GM19395 (cell line): Measurements from ENCODE around the gene NSF.
"Not testable (repeated sequence)": the region's sequence is repeated elsewhere in the genome, so short reads cannot be mapped to it uniquely, and the experiment has no call there.

Experiments used
- ATAC-seq: cut with Tn5 transposase; IDR thresholded peaks from one replicate; pipeline ENCODE4 v1.9.1; 2021; ENCODE audit warnings: mild to moderate bottlenecking, moderate library complexity; ENCODE audit not compliant: unreplicated experiment

NSF gene

GRCh38 chr17:46590157-46591146 is at the start of gene NSF:
Gene NSF, plus strand, starts transcription at chr17:46590669. Its CDS starts 107 bp downstream, at chr17:46590776.
- ATAC-seq = peak; percentile 61

- ATAC-seq = not testable (repeated sequence)
Observed at GRCh38 chr17:46548607-46549006, 41.9 kb upstream of the NSF start.

DNA sequence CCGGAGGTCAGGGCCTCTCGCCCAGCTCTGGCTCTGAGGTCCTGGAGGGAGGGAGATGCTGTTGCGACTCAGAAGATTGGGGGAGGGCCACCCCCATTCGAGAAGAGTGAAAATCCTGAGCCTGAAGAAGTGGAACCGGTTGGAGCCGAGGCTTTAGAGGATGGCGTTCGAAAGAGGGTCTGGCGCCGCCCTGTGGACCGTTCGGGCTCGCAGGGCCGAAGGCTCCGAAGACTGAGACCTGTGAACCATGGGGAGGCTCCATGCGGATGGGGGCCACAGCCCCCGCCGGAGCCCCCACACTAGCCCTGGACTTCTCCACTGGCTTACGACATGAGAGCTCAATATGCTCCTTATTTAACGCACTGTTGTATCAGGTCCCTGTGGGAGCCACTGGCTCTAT is 31.3 kb upstream of the NSF start:
- ATAC-seq = not testable (repeated sequence)

DNA sequence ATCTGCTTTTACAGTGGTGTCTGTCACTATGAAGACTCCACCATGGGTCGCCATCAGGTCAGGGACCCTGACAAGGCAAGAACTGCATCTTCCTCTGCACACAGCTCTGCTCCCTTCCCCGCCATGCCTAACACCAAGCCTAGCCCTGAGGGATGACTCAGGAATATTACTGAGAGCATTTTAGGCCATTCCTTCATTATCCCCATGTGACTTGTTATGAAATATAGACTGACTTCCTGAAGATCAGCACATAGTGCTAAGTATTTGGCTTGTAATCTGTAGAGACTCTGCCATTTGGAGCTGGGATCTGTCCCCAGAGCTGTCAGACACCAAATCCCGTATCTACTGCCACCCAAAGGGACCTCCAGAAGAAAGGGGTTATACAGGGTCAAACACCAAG is 30.4 kb upstream of the NSF start:
- not testable (repeated sequence) for ATAC-seq

GRCh38 chr17:46566284-46566683 is 24.2 kb upstream of the NSF start:
- not testable (repeated sequence) for ATAC-seq

DNA sequence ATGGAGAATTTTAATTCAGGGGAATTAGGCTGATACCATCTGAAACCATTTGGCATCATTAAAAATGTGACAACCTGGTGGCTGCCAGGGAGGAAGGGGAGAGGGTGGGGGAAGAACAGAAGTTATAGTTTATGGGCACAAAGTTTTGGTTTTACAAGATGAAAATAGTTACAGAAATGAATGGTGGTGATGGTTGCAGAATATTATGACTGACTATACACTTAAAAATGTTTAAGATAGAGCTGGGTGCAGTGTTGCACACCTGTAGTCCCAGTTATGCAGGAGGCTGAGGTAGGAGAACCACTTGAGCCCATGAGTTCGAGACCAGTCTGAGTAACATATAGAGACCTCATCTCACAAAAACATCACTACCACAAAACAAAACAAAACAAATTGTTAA is 23.5 kb upstream of the NSF start:
- not testable (repeated sequence) for ATAC-seq

DNA sequence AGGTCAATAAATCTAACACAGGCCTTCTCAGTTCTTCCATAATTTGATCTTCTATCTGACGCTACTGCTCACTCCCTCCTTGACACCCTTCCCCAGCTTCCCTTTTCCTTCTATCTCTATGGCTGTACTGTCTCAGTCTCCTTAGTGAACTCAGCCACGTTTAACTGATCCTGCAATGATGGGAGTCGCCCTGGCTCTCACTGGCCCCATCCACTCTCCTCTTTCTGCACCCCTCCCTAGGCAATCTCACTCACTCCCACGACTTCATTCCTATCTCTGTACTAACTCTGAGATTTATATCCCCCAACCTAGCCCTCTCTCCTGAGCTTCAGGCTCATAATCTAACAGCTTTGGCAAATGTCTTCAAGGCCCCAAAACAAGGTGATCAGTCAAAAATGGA is 18.7 kb upstream of the NSF start:
- ATAC-seq = not testable (repeated sequence)

- ATAC-seq = peak; percentile 86
Observed at GRCh38 chr17:46579083-46580075, 11.1 kb upstream of the NSF start, which contains the start of gene ARL17A. Gene ARL17A, minus strand, starts transcription at chr17:46579691. Its CDS starts 3,369 bp downstream, at chr17:46576322.

- ATAC-seq = not testable (repeated sequence)
Observed at GRCh38 chr17:46580082-46580481, 10.4 kb upstream of the NSF start.

DNA sequence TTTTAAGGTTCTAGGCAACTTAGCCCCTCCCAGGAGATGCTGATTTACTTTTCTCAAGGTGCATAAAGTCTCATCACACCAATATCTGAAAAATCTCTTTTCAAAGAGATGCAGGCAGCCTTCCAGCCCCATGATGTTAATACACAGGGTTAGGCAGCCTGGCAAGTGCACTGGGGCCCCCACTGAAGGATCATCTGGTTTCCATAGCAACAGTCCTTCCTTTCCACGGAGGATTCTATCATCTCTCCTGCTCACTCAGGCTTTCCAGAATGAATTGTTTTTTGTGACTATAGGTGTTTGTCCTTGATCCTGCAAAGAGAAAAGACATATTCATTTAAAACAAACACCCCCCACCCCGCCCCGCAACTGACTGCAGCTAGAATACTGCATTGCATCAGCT is 5.0 kb upstream of the NSF start:
- ATAC-seq = not testable (repeated sequence)

DNA sequence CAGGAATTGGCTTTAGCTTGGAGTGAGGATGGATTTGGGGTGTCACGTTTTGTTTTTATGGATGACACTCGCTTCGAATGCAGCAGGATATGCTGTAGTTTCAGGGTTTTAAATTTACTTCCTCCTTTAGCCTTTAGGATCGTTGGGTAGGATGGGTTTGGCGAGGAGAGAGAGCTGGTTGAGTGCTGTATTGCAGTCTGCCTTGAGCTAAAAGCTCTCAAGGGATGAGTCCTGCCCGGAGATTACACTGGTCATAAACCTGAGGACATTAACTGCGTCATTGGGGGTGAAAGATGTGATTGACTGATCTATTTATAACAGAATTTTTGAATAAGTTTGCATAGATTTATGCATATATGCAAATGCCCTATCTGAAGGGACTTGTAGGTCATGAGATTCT is 863 bp downstream of the NSF start:
- peak; percentile 36 for ATAC-seq

GRCh38 chr17:46598344-46598931 is 8.0 kb downstream of the NSF start:
- peak; percentile 69 for ATAC-seq

- not testable (repeated sequence) for ATAC-seq
Observed at GRCh38 chr17:46600767-46601166, 10.3 kb downstream of the NSF start.

DNA sequence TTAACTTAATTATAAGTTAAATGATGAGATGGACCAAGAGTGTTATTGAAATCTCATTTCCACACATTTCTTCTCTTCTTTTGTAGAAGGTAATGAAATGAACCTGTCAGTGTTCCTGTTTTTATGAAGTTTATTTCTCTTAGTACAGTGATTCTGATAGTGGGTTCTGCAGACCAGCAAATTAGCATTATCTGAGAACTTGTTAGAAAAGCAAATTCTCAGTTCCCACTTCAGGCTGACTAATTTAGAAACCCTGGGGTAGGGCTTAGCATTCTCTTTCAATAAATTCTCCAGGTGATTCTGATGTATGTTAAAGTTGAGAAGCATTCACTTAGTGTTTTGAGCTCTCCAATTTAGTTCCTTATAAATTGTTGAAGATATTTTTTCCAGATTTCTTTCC is 12.7 kb downstream of the NSF start:
- ATAC-seq = peak; percentile 90

GRCh38 chr17:46611304-46611703 is 20.8 kb downstream of the NSF start:
- ATAC-seq = not testable (repeated sequence)

DNA sequence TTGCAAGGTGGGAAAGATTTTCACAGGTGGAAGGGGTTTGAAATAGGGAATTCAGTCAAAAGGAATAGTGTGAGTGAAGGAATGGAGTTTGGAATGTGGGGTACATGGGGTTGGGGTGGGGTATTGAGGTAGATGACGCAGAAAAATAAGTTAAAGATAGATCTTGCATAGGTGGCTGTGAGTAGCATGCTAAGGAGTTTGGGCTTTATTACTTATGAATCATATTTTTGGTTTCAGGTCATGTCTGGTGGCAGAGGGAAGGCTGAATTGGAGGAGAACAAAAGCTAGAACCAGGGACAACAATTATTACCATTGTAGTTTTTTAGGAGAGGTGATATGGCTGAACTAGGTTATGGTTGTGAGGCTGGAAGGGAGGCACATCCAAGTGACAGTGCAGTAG is 23.4 kb downstream of the NSF start:
- not testable (repeated sequence) for ATAC-seq

- ATAC-seq = not testable (repeated sequence)
Observed at GRCh38 chr17:46617121-46617520, 26.7 kb downstream of the NSF start.

DNA sequence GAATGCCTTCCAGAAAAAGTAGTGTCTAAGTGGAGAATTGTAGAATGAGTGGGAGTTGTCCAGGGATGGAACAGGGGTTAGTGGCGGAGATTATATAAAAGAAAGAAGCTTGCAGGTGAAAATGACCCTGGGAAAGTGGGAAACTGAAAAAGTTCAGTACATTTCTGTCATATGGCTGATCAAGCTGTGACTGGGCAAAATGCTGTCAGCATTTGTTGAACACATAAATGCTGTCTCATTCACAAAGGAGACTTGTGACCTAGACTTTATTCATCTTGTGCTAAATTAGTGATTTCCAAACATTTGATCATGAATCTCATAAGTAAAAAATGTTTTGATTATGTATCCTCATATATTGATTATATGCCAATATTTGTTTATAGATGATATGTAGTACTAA is 28.5 kb downstream of the NSF start:
- not testable (repeated sequence) for ATAC-seq

DNA sequence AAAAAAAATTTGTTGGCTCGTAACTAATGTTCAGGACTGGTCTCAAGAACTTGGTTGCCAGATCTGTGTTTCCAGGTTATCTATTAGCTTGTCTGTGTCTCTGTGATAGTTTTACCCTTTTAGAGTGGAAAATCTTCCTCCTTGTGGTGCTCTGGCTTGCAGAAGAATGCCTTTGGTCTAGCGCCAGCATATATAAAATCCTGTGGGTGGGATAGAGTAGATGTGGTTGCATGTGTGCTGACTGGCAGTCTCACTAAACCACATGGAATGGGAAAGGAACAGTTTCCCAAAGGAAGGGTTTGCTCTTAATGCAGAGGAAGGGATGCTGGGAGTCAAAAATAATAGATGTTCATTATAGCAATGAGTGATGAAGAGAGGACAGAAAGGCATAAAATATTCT is 33.3 kb downstream of the NSF start:
- ATAC-seq = not testable (repeated sequence)

DNA sequence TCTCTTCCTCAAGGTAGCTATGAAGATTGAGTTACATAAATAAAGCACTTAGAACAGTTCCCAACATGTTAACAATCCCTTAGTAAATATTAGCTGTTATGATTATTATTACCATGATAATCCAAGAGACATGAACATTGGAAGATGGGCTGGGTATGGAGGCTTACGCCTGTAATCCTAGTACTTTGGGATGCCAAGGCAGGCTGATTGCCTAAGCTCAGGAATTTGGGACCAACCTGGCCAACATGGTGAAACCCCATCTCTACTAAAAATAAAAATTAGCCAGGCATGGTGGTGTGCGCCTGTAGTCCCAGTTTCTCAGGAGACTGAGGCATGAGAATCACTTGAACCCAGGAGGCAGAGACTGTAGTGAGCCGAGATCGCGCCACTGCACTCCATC is 34.3 kb downstream of the NSF start:
- ATAC-seq = not testable (repeated sequence)

DNA sequence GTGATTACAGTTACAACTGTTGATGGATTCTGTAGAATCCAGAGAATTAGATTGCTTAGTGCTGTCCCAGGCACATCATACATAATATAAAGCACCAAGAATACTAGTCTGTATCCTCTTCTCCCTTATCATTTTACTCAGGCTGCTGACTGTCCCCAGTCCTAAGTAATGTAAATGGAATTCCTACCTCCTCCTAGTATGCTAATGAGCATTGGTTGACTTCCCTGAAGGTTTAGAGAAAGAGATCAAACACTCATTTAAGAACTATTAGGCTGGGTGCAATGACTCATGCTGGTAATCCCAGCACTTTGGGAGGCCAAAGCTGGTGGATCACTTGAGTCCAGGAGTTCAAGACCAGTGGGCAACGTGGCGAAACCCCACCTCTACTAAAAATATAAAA is 37.0 kb downstream of the NSF start:
- not testable (repeated sequence) for ATAC-seq
